Upper lobe of left lung (tissue), 6 donors: Measurements from ENCODE around the gene SUSD5. TPM values are rescaled to one million over a fixed set of nuclear protein-coding genes. Genes with fewer than 3 reads are reported as not detected.
A peak's percentile ranks its signal among the peaks of the same experiment; 100 is the strongest.
"Not testable (repeated sequence)": the region's sequence is repeated elsewhere in the genome, so short reads cannot be mapped to it uniquely, and the experiment has no call there.

Experiments
- ATAC-seq, 2 donors: fragments of 200-7000 bp; cut with Tn5 transposase; one replicate each; pipeline ENCODE4 v1.9.1; 2022; ENCODE audit warnings: mild to moderate bottlenecking in 2 of 2, moderate library complexity in 2 of 2; ENCODE audit not compliant: low FRiP score in 2 of 2
- DNase-seq, 2 donors: peaks; one replicate each; pipeline ENCODE4 v3.0.0-alpha.2; 2019 to 2020
- H3K27ac ChIP-seq, 4 donors: fragments of 200-600 bp; sonication (generic); one replicate each; pipeline ENCODE4 v1.5.1; 2016 to 2019
- H3K27me3 ChIP-seq, 4 donors: fragments of 200-600 bp; sonication (generic); one replicate each; pipeline ENCODE4 v1.5.1; 2017 to 2019
- H3K36me3 ChIP-seq, 4 donors: fragments of 200-600 bp; sonication (generic); one replicate each; pipeline ENCODE4 v1.5.1; 2016 to 2019
- H3K4me1 ChIP-seq, 4 donors: fragments of 200-600 bp; sonication (generic); one replicate each; pipeline ENCODE4 v1.5.1; 2018 to 2019
- H3K4me3 ChIP-seq, 4 donors: fragments of 200-600 bp; sonication (generic); one replicate each; pipeline ENCODE4 v1.5.1; 2017 to 2019; ENCODE audit warnings: mild to moderate bottlenecking in 2 of 4, moderate library complexity in 1 of 4
- H3K9me3 ChIP-seq, 4 donors: fragments of 200-600 bp; sonication (generic); one replicate each; pipeline ENCODE4 v1.5.1; 2018 to 2019
- CTCF ChIP-seq, 6 experiments: fragments of 450-650 bp in 4 of 6; fragments of 200-600 bp in 2 of 6; sonication (generic) in 2 of 6; IDR thresholded peaks; one replicate each; pipeline ENCODE4 v1.5.1; 2016 to 2019; ENCODE audit warnings: antibody characterized with exemption in 6 of 6
- EP300 ChIP-seq, 4 donors: sonication (generic); formaldehyde crosslinking; IDR thresholded peaks; one replicate each; pipeline ENCODE4 v1.5.1; 2017; ENCODE audit warnings: antibody characterized with exemption in 4 of 4, control low read depth in 2 of 4
- POLR2A ChIP-seq, 4 donors: fragments of 450-650 bp; IDR thresholded peaks; one replicate each; pipeline ENCODE4 v1.5.1; 2016 to 2017; ENCODE audit warnings: antibody characterized with exemption in 4 of 4, mild to moderate bottlenecking in 2 of 4
- POLR2AphosphoS5 ChIP-seq, 2 donors: sonication (generic); formaldehyde crosslinking; IDR thresholded peaks; one replicate each; pipeline ENCODE4 v1.5.1; 2017; ENCODE audit warnings: antibody characterized with exemption in 2 of 2
- WGBS, 2 donors: methylation state at CpG; one replicate each; pipeline ENCODE4 v1.1.5; 2017 to 2018; 5-methylcytosine and 5-hydroxymethylcytosine counted together
- total RNA-seq, 6 donors: library from RNA; depleted of rRNA in 4 of 6; stranded (reverse); fragments of >200 nt in 4 of 6; gene quantifications; one replicate each; pipeline versions ENCODE4 v1.1.0 to v1.2.1, GENCODE V29; 2016 to 2021
- donor health status: DM: no; HTN: no; CAD: no; lungs with moderate emphysema.
- donor health status: DM: no; HTN: yes; CAD: no; lungs with severe emphysema.

SUSD5 gene
- total RNA-seq, 6 donors from 2014 or later, result 0.20 to 1.1 (median 0.96) TPM; not detected in 2

GRCh38 chr3:33114622-33115023, 104.0 kb downstream of the SUSD5 start:
- Histone ChIP-seq H3K36me3 (peaks cover 0 to 5% (median 0%) of the 10 kb centered on the region in 4 donors), H3K9me3 (no peaks in the 10 kb centered on the region), H3K27ac (peak overlapping the region; percentile 93 to 98 (median 94)), H3K27me3 (no peaks in the 10 kb centered on the region), H3K4me3 (peak overlapping the region; percentile 67 to 84 (median 77)), H3K4me1 (peaks cover 8 to 31% (median 20%) of the 10 kb centered on the region in 4 donors)
- 51 to 62% methylated on average over 10 to 14 of the region's 14 CpGs for WGBS, 2 donors
- DNase-seq, result no peak
- TF ChIP-seq POLR2AphosphoS5 (IDR thresholded peaks at IDR 0.05) (no peak), EP300 (IDR thresholded peaks at IDR 0.05) (no peak), POLR2A (IDR thresholded peaks at IDR 0.05) (no peak), CTCF (IDR thresholded peaks at IDR 0.05) (no peak)
- ATAC-seq, result no peak

- peak; percentile 99 to 100 for DNase-seq
- peak; percentile 27 to 68 for TF ChIP-seq POLR2AphosphoS5 (IDR thresholded peaks at IDR 0.05)
- TF ChIP-seq CTCF (IDR thresholded peaks at IDR 0.05), result peak in 2 of 6 experiments; percentile 35 to 45
- TF ChIP-seq EP300 (IDR thresholded peaks at IDR 0.05), result no peak
- TF ChIP-seq POLR2A (IDR thresholded peaks at IDR 0.05), result peak in 3 of 4 donors; percentile 8 to 74 (median 64)
- no peaks in the 10 kb centered on the region for H3K9me3 ChIP-seq
- H3K4me1 ChIP-seq, result peaks cover 8 to 31% (median 20%) of the 10 kb centered on the region in 4 donors
- ATAC-seq, result peak; percentile 96 to 97
- no peaks in the 10 kb centered on the region for H3K27me3 ChIP-seq
- H3K27ac ChIP-seq, result peak within 1 kb of the TSS; percentile 93 to 98 (median 94)
- WGBS, 2 donors, result 0% methylated on average over 45 to 75 of the region's 98 CpGs
- H3K4me3 ChIP-seq, result peak within 1 kb of the TSS; percentile 67 to 84 (median 77)
- peaks cover 0 to 5% (median 0%) of the 10 kb centered on the region in 4 donors for H3K36me3 ChIP-seq
These were observed 104.6 kb downstream of the SUSD5 start, which contains the start of gene CRTAP for GRCh38 chr3:33113772-33114621. CRTAP (plus strand) TSS chr3:33114014; CDS start chr3:33114078, 64 bp downstream.

GRCh38 chr3:33111581-33111980, 107.0 kb downstream of the SUSD5 start:
- ATAC-seq (no peak), DNase-seq (no peak)
- Histone ChIP-seq H3K27ac (no peak overlapping the region), H3K27me3 (no peaks in the 10 kb centered on the region), H3K4me1 (peaks cover 8 to 26% (median 20%) of the 10 kb centered on the region in 4 donors), H3K9me3 (no peaks in the 10 kb centered on the region), H3K36me3 (no peaks in the 10 kb centered on the region), H3K4me3 (no peak overlapping the region)
- TF ChIP-seq EP300 (IDR thresholded peaks at IDR 0.05) (no peak), CTCF (IDR thresholded peaks at IDR 0.05) (no peak), POLR2AphosphoS5 (IDR thresholded peaks at IDR 0.05) (no peak), POLR2A (IDR thresholded peaks at IDR 0.05) (no peak)
- 85 to 91% methylated on average over 8 of the region's 8 CpGs for WGBS, 2 donors

- H3K4me1 ChIP-seq, H3K27ac ChIP-seq, H3K9me3 ChIP-seq, H3K4me3 ChIP-seq, H3K36me3 ChIP-seq, DNase-seq, ATAC-seq, H3K27me3 ChIP-seq: not testable (repeated sequence)
- WGBS, 2 donors, result 93 to 96% methylated on average over 2 of the region's 2 CpGs
These were observed 111.8 kb downstream of the SUSD5 start for GRCh38 chr3:33106854-33107253.

- ATAC-seq (no peak), DNase-seq (no peak)
- no peak overlapping the region for H3K27ac ChIP-seq
- no peaks in the 10 kb centered on the region for H3K4me1 ChIP-seq
- no peaks in the 10 kb centered on the region for H3K27me3 ChIP-seq
- TF ChIP-seq POLR2A (IDR thresholded peaks at IDR 0.05), result no peak
- TF ChIP-seq CTCF (IDR thresholded peaks at IDR 0.05), result no peak
- TF ChIP-seq POLR2AphosphoS5 (IDR thresholded peaks at IDR 0.05), result no peak
- no peak for TF ChIP-seq EP300 (IDR thresholded peaks at IDR 0.05)
- WGBS, 2 donors, result 52 to 53% methylated on average over 2 to 3 of the region's 3 CpGs
- H3K9me3 ChIP-seq, result no peaks in the 10 kb centered on the region
- H3K36me3 ChIP-seq, result no peaks in the 10 kb centered on the region
- H3K4me3 ChIP-seq, result no peak overlapping the region
These were observed 113.2 kb downstream of the SUSD5 start for GRCh38 chr3:33105341-33105948.
